Colon (tissue), 2 donors: ENCODE measurements around the gene OR4F6.

Source experiments
- FAIRE-seq: peaks from 2 replicates; lab custom pipeline; 2012; peaks lifted over from hg19 to GRCh38; lab: Jason Lieb, UNC
- donor health status: control.
- donor health status: control.

The OR4F6 gene

DNA sequence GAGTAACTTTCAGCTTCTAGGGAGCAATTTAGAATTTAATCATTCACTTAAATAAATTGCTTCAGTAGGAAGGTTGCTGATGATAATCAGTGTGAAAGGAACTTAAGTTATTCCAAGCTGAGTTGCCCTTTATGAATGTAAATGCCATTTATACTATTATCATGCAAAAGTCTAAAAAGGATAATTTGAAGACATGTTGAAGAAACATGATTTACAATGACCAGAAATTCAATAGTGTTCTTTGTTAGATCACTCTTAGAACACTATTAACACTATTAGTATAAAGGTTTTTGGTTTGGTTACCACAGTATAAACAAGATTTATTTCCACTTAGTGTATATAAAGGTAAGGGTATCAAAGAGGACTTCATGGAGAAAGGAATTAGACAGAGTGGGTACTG is 1.6 kb downstream of the OR4F6 start:
- no peak for FAIRE-seq

DNA sequence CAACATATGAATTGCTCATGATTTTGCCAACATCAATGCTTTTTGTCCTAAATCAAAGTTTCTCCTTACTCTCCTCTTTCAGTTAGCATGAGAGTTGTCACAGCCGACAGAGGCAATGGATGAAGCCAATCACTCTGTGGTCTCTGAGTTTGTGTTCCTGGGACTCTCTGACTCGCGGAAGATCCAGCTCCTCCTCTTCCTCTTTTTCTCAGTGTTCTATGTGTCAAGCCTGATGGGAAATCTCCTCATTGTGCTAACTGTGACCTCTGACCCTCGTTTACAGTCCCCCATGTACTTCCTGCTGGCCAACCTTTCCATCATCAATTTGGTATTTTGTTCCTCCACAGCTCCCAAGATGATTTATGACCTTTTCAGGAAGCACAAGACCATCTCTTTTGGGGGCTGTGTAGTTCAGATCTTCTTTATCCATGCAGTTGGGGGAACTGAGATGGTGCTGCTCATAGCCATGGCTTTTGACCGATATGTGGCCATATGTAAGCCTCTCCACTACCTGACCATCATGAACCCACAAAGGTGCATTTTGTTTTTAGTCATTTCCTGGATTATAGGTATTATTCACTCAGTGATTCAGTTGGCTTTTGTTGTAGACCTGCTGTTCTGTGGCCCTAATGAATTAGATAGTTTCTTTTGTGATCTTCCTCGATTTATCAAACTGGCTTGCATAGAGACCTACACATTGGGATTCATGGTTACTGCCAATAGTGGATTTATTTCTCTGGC is 2.5 kb downstream of the OR4F6 start:
- FAIRE-seq, result no peak

DNA sequence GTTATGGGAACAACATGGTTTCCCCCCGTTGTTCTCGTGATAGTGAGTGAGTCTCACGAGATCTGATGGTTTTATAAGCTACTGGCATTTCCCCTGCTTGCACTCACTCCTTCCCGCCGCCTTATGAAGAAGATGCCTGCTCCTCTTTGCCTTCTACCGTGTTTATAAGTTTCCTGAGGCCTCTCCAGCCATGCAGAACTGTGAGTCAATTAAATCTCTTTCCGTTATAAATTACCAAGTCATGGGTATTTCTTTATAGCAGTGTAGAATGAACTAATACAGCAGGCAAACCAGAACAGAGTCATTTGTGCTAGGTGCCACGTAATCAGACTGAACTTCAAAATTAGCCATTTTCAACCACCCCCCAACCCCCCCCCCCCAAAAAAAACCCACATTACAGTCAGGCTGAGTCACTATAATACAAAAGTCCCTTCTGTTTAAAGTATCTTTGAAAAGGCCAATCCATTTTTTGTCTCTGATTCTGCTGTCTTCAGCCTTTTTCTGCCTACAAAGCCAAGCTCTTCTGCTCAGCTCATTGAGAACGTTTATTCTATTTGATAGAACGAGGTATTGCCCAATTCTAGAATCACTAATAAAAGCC is 4.1 kb downstream of the OR4F6 start:
- no peak for FAIRE-seq

DNA sequence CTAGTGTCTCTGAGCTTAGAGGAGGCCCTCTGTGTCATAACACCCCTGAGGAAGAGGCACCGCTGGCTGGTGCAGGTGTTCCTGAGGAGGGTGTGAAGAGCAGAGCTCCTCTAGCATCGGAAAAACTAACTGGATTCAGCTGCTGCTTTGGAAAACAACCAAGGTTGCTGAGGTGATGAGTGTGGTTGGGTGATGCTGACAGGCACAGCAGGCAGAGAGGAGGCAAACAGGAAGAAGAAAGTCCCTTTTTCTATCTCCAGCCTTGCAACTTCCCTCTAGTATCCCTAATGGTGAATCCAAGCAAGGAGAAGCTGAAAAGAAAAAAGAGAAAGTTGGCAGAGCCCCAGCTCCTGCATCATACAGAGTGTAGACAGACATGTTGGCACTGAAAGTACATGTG is 4.9 kb downstream of the OR4F6 start:
- FAIRE-seq, result no peak

DNA sequence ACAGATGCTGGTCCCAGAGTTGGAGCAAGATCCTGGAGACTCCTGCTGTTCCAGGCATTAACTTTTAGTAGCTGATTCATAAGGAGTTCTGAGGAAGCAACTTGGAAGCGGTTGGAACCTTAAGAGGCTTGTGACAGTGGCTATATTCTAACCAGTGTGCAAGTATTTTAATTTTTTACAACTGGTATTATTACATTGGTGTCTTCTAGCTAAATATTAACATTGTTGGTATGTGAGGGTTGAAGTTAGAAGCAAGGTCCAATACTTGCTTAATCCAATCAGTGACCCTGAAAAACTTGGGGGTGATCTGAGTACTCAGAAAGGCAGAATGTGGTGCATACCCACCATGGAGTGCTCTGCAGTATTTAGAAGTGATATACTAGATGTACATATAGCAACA is 7.1 kb downstream of the OR4F6 start:
- FAIRE-seq, result no peak

DNA sequence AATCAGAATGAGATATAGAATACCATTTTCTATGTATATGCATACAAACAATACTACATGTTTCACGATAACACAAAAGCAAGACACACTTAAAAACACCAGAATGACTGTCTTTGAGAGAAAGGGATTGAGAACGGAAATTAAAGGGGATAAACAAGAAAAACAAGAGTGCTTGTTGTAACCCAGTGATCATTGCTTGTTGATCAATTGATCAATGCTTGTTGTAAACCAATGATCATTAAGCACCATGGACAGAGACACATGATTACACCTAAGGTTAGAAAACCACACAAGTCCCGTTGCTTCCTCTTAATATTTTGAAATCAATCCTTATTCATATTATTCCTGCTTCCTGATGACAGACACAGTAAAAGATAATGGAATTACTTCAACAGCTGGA is 7.6 kb downstream of the OR4F6 start:
- FAIRE-seq, result no peak

DNA sequence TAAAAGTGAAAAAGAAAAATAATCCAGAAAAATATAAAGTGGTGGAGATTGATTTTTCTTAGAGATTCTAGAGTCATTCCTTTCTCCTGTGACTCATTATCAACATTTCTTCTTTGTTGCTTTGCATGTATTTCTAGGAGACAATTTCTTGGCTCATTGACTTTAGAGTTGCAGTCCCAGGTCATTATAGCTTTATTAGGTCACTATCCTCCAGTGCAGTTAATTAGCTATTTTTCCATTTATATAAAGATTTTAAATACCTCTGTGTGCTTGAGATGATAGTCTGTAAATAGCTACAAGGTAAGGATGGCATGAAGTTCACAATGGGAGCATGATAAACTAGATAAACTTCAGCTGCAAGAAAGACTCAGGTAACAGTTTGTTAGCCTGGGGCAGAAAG is 8.6 kb downstream of the OR4F6 start, which contains the start of gene OR4F15:
Gene OR4F15 (plus strand): TSS at position 301 of the 400 bp plus-strand sequence. CDS start 5,985 bp downstream, outside the sequence.
- no peak for FAIRE-seq

DNA sequence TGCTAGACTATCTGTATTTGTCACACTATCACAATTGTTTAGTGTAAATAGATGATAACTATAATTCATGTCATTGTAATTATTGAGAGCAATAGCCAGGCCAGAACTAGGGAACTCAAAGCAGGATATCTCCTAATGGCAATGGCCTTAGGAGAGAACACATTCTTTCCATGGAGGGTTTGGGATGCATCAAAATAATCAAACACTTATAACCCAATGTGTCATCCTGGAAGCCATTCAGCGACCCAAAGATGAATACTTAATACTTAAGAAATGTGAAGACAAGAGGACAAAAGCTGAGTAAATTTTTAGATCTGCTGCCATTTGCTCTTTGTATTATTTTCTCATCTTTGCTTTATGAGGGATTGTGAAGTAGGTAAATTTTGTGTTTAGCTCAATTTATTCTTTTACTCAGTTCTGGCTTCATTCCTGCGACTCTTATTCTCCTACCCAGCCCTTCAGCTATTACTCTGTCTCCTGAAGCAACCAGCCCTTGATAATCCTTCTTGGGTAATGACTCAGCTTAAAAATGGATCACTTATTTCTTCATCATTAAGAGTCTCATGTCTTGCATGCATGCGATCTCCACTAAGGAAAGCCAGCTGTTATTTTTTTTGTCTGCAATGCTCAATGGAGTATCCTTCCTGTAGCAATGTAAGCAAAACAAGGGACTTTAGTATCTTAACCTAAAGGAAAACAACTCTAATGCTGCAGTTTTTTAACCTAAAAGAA is 10.7 kb downstream of the OR4F6 start:
- no peak for FAIRE-seq

DNA sequence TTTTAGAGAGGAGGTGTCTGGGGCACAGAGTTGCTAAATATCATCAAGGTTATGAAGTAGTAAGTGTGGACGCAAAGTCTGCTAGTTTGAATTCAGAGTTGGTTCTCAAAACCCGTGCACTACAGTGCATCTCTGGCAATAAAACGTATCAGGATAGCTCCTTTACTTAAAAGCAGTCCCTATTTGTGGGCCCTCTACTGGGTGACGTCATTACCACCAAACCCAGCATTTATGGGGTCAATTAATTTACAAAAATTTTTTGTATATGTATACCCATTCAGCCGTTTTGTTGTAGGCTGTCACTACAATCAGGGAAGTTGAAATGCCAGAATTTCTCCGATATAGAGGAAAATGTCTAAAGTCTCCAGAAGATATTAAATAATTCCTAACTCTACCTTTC is 17.5 kb downstream of the OR4F6 start:
- FAIRE-seq, result no peak

DNA sequence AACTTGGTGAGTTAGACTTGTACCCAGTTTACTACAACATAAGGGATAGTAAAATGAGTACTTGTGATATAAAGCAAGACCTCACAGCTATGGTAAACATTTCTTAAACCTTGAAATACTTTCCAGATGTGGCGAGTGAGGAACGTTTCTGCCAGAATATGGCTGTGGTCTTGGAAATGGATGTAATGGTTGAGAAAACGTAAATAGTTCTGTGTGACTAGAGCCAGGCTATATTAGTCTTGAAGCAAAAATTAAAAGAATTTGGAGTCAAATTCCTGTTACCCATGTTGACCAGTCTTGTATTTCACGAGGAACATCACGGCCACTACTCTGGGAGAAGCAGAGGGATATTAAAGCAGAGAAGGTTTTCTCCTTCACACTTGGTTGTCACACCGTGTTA is 23.9 kb downstream of the OR4F6 start:
- FAIRE-seq, result no peak

DNA sequence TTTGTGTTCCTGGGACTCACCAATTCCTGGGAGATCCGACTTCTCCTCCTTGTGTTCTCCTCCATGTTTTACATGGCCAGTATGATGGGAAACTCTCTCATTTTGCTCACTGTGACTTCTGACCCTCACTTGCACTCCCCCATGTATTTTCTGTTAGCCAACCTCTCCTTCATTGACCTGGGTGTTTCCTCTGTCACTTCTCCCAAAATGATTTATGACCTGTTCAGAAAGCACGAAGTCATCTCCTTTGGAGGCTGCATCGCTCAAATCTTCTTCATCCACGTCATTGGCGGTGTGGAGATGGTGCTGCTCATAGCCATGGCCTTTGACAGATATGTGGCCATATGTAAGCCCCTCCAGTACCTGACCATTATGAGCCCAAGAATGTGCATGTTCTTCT is 25.5 kb downstream of the OR4F6 start:
- no peak for FAIRE-seq

DNA sequence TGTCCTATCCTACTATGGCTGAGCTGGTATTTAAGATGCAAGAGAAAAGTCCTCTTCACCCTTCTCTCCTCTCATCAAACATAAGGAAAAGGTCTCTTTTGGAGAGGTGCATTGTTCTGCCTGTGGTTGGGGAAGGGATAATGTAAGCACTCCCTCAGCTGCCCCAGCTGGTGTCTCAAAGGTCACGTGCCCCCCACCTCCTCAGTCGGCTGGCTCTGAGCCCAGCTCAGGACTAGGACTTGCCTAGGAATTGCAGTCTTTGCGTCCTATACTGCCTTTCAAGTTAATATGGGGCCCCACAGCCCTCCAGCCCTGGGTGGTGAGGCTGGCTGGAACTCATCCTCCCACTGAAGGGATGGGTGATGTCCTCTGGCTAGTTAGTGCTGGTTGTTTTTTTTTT is 38.3 kb downstream of the OR4F6 start:
- FAIRE-seq, result no peak

DNA sequence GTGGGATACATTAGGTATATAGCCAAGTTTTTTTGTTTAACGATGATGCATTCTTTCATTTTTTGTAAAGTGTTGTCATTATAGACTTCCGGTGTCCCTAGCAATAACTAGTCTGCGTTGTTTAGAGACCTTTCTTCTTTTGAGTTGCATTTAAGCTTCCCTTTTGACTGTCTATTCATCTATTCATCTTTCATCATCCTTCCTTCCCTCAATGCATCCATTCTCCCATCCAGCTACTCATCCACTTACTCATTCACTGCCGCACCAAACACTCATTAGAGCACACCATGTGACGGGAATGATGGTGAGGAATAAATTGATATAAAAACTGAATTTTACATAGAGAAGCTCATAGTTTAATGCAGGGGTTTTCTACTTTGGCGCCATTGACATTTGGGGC is 41.6 kb downstream of the OR4F6 start:
- FAIRE-seq, result no peak

DNA sequence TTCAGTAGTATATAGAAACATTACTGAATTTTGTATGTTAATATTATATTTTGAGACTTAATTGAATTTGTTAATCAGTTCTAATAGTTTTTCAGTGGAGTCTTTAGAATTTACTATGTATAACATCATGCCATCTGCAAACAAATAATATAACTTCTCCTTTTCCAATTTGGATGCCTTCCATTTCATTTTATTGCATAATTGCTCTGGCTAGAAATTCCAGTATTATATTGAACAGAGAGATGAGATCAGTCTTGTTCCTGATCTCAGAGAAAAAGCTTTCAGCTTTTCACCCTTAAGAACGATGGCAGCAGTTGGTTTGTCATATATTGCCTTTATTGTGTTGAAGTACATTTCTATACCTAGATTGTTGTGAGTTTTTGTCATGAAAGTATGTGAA is 49.0 kb downstream of the OR4F6 start:
- FAIRE-seq, result peak; percentile 89
